Endothelial cell of umbilical vein (primary cell): Measurements from ENCODE around the gene POLD3. TPM values are rescaled to one million over a fixed set of nuclear protein-coding genes. Genes with fewer than 3 reads are reported as not detected.

Source experiments
- BruUV-seq: library from RNA; stranded (reverse); fragments of 400-500 nt; replicated peaks from 2 replicates; lab custom pipeline; 2021; lab: Mats Ljungman, UMichigan
- CTCF ChIA-PET: fragments of 300-600, 350-600 bp; sonication (Branson Sonifier 250); formaldehyde crosslinking; loops from one replicate; lab custom pipeline; 2021; ENCODE audit warnings: antibody characterized with exemption, inconsistent platforms; lab: Charles Lee
- POLR2A ChIA-PET: fragments of 300-600, 350-600 bp; sonication (Branson Sonifier 250); formaldehyde crosslinking; loops from one replicate; lab custom pipeline; 2021; ENCODE audit warnings: antibody characterized with exemption, inconsistent platforms; lab: Charles Lee
- DNase-seq: peaks from one replicate; pipeline ENCODE4 v3.0.0-alpha.2; 2011; ENCODE audit warnings: low read depth, low spot score
- FAIRE-seq: peaks from 2 replicates; lab custom pipeline; 2011; peaks lifted over from hg19 to GRCh38; lab: Jason Lieb, UNC
- H2AFZ ChIP-seq: 2 replicates; pipeline ENCODE4 v1.6.0; 2012; ENCODE audit warnings: low read depth, low read length, control low read depth, inconsistent platforms
- H3K27ac ChIP-seq: 2 replicates; pipeline ENCODE4 v1.5.1; 2011; ENCODE audit warnings: low read depth, mild to moderate bottlenecking, control low read depth, low read length, moderate library complexity; ENCODE audit not compliant: insufficient read depth
- H3K27me3 ChIP-seq, 2 experiments: 2 replicates each; pipeline versions ENCODE4 v1.6.0 to v1.6.1; 2011; ENCODE audit warnings: low read length in 2 of 2, mixed read lengths in 1 of 2; ENCODE audit not compliant: control insufficient read depth in 2 of 2, insufficient read depth in 2 of 2
- H3K36me3 ChIP-seq, 2 experiments: 2 replicates in 1 of 2; 3 replicates in 1 of 2; pipeline ENCODE4 v1.5.1; 2011; ENCODE audit warnings: low read length in 2 of 2, mild to moderate bottlenecking in 1 of 2, moderate library complexity in 1 of 2; ENCODE audit not compliant: control insufficient read depth in 2 of 2, insufficient read depth in 2 of 2; ENCODE audit errors: extremely low read depth in 1 of 2
- H3K4me1 ChIP-seq: 3 replicates; pipeline ENCODE4 v1.5.1; 2011; ENCODE audit warnings: mild to moderate bottlenecking, low read length; ENCODE audit not compliant: control insufficient read depth, insufficient read depth; ENCODE audit errors: extremely low read depth
- H3K4me2 ChIP-seq: 2 replicates; pipeline ENCODE4 v1.6.1; 2011; ENCODE audit warnings: low read length, control low read depth, mixed read lengths; ENCODE audit not compliant: insufficient read depth
- H3K4me3 ChIP-seq, 3 experiments: fragments of 200-600 bp in 1 of 3; sonication (generic), shearing (Covaris generic) in 1 of 3; replicated peaks in 1 of 3; 2 replicates each; pipeline ENCODE4 v1.5.1; 2011 to 2016; ENCODE audit warnings: control low read depth in 3 of 3, low read length in 3 of 3, mild to moderate bottlenecking in 2 of 3, inconsistent platforms in 1 of 3, low read depth in 1 of 3, moderate library complexity in 1 of 3; ENCODE audit not compliant: insufficient read depth in 1 of 3
- H3K79me2 ChIP-seq: 2 replicates; pipeline ENCODE4 v1.6.0; 2012; ENCODE audit warnings: low read length, inconsistent platforms; ENCODE audit not compliant: control insufficient read depth, insufficient read depth
- H3K9ac ChIP-seq: replicated peaks from 2 replicates; pipeline ENCODE3; 2011; ENCODE audit warnings: low read length, control low read depth; ENCODE audit not compliant: insufficient read depth; ENCODE audit errors: extremely low read depth
- H3K9me1 ChIP-seq: replicated peaks from 3 replicates; pipeline ENCODE4 v1.6.0; 2011; ENCODE audit warnings: mild to moderate bottlenecking, low read length; ENCODE audit not compliant: control insufficient read depth, insufficient read depth; ENCODE audit errors: extremely low read depth
- H3K9me3 ChIP-seq: replicated peaks from 2 replicates; pipeline ENCODE4 v1.5.1; 2012; ENCODE audit warnings: low read length, inconsistent platforms; ENCODE audit not compliant: control insufficient read depth, insufficient read depth
- H4K20me1 ChIP-seq: replicated peaks from 2 replicates; pipeline ENCODE3; 2011; ENCODE audit warnings: mild to moderate bottlenecking, low read length; ENCODE audit not compliant: control insufficient read depth, insufficient read depth; ENCODE audit errors: extremely low read depth
- CTCF ChIP-seq, 2 donors: IDR thresholded peaks; 1 replicate in 1 of 2; 2 replicates in 1 of 2; pipeline ENCODE4 v1.5.1; 2011; ENCODE audit warnings: low read length in 2 of 2, mild to moderate bottlenecking in 2 of 2, moderate library complexity in 2 of 2, control low read depth in 1 of 2, inconsistent platforms in 1 of 2, low read depth in 1 of 2; ENCODE audit not compliant: insufficient read depth in 1 of 2; ENCODE audit errors: extremely low read depth in 1 of 2
- EZH2 ChIP-seq: IDR thresholded peaks from 2 replicates; pipeline ENCODE4 v1.6.1; 2012; ENCODE audit warnings: borderline replicate concordance, low read depth, mild to moderate bottlenecking, moderate library complexity, low read length, inconsistent platforms; ENCODE audit not compliant: severe bottlenecking
- FOS ChIP-seq: IDR thresholded peaks from 2 replicates; pipeline ENCODE4 v1.6.1; 2011; ENCODE audit warnings: mild to moderate bottlenecking, low read length, moderate library complexity, borderline replicate concordance; ENCODE audit not compliant: insufficient read depth
- GATA2 ChIP-seq: IDR thresholded peaks from 2 replicates; pipeline ENCODE4 v1.7.0; 2011; ENCODE audit warnings: low read depth, mild to moderate bottlenecking, moderate library complexity, mixed read lengths, low read length; ENCODE audit not compliant: insufficient read length, insufficient read depth
- JUN ChIP-seq: IDR thresholded peaks from 2 replicates; pipeline ENCODE4 v1.6.1; 2011; ENCODE audit warnings: borderline replicate concordance, low read depth; ENCODE audit not compliant: insufficient read length, insufficient read depth
- MAX ChIP-seq: IDR thresholded peaks from 2 replicates; pipeline ENCODE4 v1.6.1; 2011; ENCODE audit not compliant: insufficient read depth, insufficient read length
- MYC ChIP-seq: IDR thresholded peaks from one replicate; pipeline ENCODE4 v1.6.1; 2011; ENCODE audit warnings: mild to moderate bottlenecking, low read depth, low read length
- POLR2A ChIP-seq: IDR thresholded peaks from 2 replicates; pipeline ENCODE4 v1.6.1; 2012; ENCODE audit warnings: low read depth, mild to moderate bottlenecking, control low read depth, low read length
- POLR2AphosphoS5 ChIP-seq: IDR thresholded peaks from 2 replicates; pipeline ENCODE4 v1.6.1; 2012; ENCODE audit warnings: low read depth, mild to moderate bottlenecking, control low read depth, low read length, moderate library complexity; ENCODE audit not compliant: insufficient read depth
- dilution Hi-C: fragments of 300-500 bp; cut with MboI; formaldehyde crosslinking; loops from one replicate; pipeline ENCODE4 v1.15.0; 2019; ENCODE audit warnings: low sequenced_read_pairs; ENCODE audit not compliant: extremely low pct_ligation_motif_present
- intact Hi-C: fragments of 100-400 bp; cut with micrococcal nuclease; formaldehyde crosslinking; loops from one replicate; pipeline ENCODE4 v1.10.0; 2022
- polyA plus RNA-seq, 4 experiments: library from polyadenylated mRNA; depleted of rRNA in 3 of 4; stranded (reverse) in 3 of 4; unstranded in 1 of 4; fragments of >200 nt; gene quantifications; 2 replicates each; pipeline versions ENCODE4 v1.2.1 to v1.2.3, GENCODE V29; 2011 to 2012; ENCODE audit warnings: missing spikeins in 1 of 4
- total RNA-seq: library from RNA; stranded (reverse); gene quantifications from 2 replicates; pipeline ENCODE4 v1.2.3, GENCODE V29; 2021

POLD3 gene
- total and polyA plus RNA-seq, 2 donors (not counting 3 experiments of a cell fraction or from before 2014, with no cell fraction given): 8.9 to 25.2 TPM

DNA sequence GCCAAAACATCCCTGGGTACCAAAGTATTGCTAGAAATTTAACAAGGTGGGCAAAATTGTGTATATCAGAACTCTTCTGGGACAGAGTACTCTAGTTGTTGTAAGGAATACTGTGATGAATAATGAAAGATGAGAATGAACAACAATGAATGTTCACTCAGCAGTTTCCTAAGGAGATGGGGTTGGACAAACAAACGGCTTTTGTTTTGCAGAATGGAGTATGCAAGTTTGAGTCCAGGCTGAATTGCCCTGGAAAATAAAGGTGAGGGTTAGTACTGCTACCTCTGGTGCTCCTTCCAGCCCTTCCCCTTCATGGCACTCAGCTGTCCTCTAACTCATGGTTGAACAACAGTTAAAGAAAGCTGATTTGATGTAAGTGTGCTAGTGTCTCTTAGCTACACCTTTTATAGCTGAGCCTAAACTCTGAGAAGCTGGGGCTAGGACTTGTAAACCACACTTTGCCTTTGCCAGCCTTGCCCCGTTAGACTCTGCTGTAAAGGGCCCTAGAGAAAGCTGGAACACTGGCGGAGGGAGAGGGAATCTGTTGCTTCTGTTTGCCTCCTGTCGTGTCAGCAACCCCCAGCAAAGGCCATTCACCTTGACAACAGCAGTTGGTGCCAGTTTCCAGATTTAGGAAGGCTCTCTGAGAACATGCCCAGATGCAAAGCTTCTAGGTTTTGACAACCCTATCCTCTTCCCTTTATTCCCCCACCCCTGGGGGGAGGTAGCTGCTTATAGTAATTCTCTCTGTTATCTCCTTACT, 41.2 kb upstream of the POLD3 start:
- Histone ChIP-seq H3K9ac (no peak overlapping the region), H3K79me2 (no peaks in the 10 kb centered on the region), H3K4me3 (no peak overlapping the region), H3K36me3 (no peaks in the 10 kb centered on the region), H3K9me1 (no peaks in the 10 kb centered on the region), H3K27ac (no peak overlapping the region), H4K20me1 (no peaks in the 10 kb centered on the region), H3K27me3 (peaks cover 6 to 7% of the 10 kb centered on the region in 2 experiments), H3K9me3 (no peaks in the 10 kb centered on the region), H3K4me2 (no peak overlapping the region), H3K4me1 (no peaks in the 10 kb centered on the region), H2AFZ (no peak overlapping the region)
- CTCF ChIA-PET: interaction anchor here (1.3 to 2.3 kb wide), 2 partner anchors 8 to 98 kb away, joined by 5 to 6 read pairs; no protein-coding TSS in a partner anchor
- FAIRE-seq (no peak), DNase-seq (peak; percentile 18)
- intact Hi-C loops: no loop called here
- no peak for TF ChIP-seq GATA2
- no peak for TF ChIP-seq EZH2
- TF ChIP-seq MYC: no peak
- TF ChIP-seq FOS: no peak
- no peak for TF ChIP-seq MAX
- no peak for TF ChIP-seq POLR2A
- no peak for TF ChIP-seq CTCF (IDR thresholded peaks at IDR 0.05; ENCODE audit: extremely low read depth in 1 of 2, insufficient read depth in 1 of 2, low read depth in 1 of 2, low read length in 2 of 2)
- TF ChIP-seq POLR2AphosphoS5: no peak
- TF ChIP-seq JUN: no peak
- POLR2A ChIA-PET: no interaction called here
- BruUV-seq: no TSS peak
- dilution Hi-C loops: no loop called here
